ENCODE measurements around the gene DNAJC25. TPM values are rescaled to one million over a fixed set of nuclear protein-coding genes. Genes with fewer than 3 reads are reported as not detected.
A peak's percentile ranks its signal among the peaks of the same experiment; 100 is the strongest.

Gene DNAJC25
- total and polyA plus RNA-seq, 2 of the 13 experiments (the other 11 are each of a cell fraction or from before 2014, with no cell fraction given) = 5.7 to 10.2 TPM

- TF ChIP-seq ZNF276 (CRISPR knock-in tag; IDR thresholded peaks at IDR 0.05; ENCODE audit: low read depth) (no peak), GMEB1 (CRISPR knock-in tag; IDR thresholded peaks at IDR 0.05; ENCODE audit: borderline replicate concordance) (no peak), ZFP90 (CRISPR knock-in tag; IDR thresholded peaks at IDR 0.05; ENCODE audit: borderline replicate concordance) (no peak; the same call in 1 of the 2 replicates), RELA (CRISPR knock-in tag; IDR thresholded peaks at IDR 0.05) (no peak), ERF (CRISPR knock-in tag; IDR thresholded peaks at IDR 0.05) (no peak; the same call in 1 of the 2 replicates), TARDBP (CRISPR knock-in tag; IDR thresholded peaks at IDR 0.05) (peak; percentile 84), MED8 (CRISPR knock-in tag; IDR thresholded peaks at IDR 0.05; ENCODE audit: insufficient replicate concordance) (peak; percentile 55), GRHL1 (CRISPR knock-in tag; conservative IDR thresholded peaks at IDR 0.05) (no peak), BCL6 (CRISPR knock-in tag; IDR thresholded peaks at IDR 0.05) (no peak; the same call in 1 of the 2 replicates), MTERF4 (CRISPR knock-in tag; IDR thresholded peaks at IDR 0.05) (no peak), GTF3A (CRISPR knock-in tag; conservative IDR thresholded peaks at IDR 0.05) (no peak; the same call in 1 of the 2 replicates), CREM (IDR thresholded peaks at IDR 0.05) (no peak), CREM (CRISPR knock-in tag; IDR thresholded peaks at IDR 0.05) (no peak), RAD51 (IDR thresholded peaks at IDR 0.05; ENCODE audit: borderline replicate concordance) (no peak), PRDM4 (CRISPR knock-in tag; IDR thresholded peaks at IDR 0.05; ENCODE audit: borderline replicate concordance) (no peak), ZNF775 (CRISPR knock-in tag; IDR thresholded peaks at IDR 0.05; ENCODE audit: borderline replicate concordance) (no peak), RARA (CRISPR knock-in tag; IDR thresholded peaks at IDR 0.05) (no peak), ZNF639 (CRISPR knock-in tag; conservative IDR thresholded peaks at IDR 0.05) (0 out of 2 replicates have a peak, but pooled peaks have one; percentile 35)
These were observed 245 bp upstream of the DNAJC25 start (continued) for GRCh38 chr9:111630964-111631213.

All from HepG2 (cell line).